Activated naive CD8-positive, alpha-beta T cell treated with anti-CD3 and anti-CD28 coated beads, Interleukin-2, amount 50 U/mL, for 16 hours (primary cell): ENCODE data around the gene PRSS33.

Experiments used
- DNase-seq: peaks from one replicate; pipeline ENCODE4 v3.0.0-alpha.2; 2020; ENCODE audit warnings: low read depth, low spot score

The PRSS33 gene

DNA sequence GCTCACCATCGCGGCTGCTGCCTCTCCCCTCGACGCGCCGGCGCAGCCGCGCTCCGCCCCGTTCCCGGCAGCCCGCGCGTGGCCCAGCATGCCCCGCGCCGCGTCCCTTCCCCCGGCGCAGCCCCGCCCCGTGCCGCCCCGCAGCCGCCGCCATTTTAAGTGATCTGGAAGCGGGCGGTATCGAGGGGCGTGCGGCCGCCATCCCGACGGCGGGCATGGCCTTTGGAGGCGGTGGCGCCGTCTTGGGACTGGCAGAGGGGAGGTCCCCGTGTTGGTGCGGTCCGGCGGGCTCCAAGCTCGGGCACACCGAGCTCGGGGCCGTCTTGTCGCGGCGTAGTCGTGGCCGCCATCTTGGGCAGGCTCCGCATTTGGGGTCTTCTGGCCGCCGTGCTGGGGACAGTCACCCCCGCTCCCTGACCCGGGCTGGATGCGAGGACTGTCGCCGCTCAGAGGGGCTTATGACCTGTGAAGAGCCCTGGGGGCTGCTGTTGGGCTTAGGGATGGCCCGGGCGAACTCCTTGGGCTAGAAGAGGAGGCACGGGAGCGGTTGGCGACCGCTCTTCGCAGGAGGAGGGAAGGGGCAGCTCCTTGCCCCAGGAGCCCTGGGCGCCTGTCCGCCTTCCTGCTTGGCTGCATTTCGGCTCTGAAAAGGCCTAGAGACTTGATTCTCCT, 10.0 kb downstream of the PRSS33 start, which contains the start of gene ELOB:
Gene ELOB, minus strand, starts transcription at position 50 of the 672 bp plus-strand sequence. Its CDS starts 41 bp downstream, at position 9.
- peak; percentile 78 for DNase-seq

DNA sequence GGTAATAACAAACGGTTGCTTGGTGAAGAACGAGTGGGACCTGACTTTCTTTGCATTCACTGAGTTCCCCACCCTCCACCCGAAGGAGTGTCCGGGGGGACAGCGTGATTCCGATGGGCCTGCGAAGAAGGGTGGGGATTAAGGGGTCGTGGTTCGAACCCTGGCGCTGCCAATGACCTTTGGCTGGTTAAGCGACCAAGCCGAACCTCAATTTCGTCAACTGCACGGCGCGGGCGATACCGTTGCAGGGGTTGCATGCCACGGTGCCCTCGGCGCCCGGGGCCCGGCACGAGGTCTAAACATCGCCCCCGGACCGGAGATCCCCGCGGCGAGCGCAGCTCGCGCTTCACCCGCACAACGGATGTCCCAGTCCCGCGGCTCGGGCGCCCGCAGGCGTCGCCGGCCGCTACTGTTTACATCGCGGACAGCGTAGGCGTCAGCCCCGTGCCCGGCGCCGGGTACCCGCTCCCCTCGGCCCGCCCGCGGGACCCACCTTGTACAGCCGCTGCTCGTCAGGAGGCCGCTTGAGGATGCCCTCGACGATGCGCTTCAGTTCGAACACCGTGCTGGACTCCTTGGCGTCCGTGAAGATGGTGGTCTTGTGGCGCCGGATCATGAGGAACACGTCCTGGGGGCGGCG, 10.7 kb downstream of the PRSS33 start:
- DNase-seq = no peak

DNA sequence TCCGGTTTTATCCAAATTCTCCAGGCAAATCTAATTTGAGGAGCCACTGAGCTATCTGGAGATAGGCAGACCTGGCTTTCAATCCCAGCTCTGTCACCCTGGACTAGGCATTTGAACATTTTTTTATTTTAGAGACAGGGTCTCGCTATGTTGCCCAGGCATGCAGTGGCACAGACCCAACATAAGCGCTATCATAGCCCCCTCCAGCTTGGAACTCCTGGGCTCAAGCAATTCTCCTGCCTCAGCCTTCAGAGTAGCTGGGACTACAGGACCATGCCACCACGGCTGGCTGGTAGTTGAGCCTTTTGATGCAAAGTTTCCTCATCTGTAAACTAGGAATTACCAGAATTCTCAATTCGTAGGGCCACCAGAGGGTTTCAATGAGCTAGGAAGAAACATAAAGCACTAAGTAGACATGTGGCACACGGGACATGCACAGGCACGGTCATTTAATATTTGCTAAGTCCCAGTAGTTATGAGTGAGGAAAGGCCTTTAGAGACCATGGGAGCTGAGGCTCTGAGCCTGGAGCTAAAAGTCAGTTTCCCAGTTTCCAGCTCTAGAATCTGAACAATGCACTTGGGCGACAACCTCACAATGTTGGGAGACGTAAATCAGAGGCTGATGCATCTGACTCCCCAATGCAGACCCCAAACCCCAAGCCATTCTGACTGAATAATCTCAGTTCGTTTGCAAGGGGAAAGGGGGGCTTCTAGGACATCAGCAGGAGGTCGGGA, 11.4 kb downstream of the PRSS33 start:
- DNase-seq = no peak

DNA sequence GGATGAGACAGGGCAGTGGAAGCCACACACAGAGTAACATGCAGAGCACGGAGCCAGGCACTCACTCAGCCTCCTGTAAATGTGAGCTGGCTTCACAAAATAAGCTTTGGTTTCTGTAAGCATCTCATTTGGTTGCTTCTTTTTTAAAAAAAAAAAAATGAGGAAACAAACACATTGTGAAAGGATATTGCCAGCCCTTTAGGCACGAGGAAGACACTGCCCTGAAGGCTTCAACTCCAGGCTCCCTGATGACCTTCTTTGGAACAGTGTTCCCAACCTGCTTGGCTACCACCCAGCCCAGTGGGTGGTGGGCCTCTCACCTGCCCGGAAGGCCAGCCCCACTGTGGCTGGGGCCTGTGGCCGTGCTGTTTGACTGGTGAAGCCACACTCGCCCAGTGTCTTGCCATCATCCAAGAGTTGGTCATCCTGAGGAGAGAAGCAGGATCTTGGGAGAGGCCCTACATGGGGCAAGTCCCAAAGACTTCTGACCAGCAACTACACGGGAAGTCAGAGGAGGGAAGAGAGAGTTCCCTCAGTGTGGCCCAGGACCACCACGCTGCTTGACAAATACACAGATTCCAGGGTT, 12.1 kb downstream of the PRSS33 start:
- DNase-seq = no peak

DNA sequence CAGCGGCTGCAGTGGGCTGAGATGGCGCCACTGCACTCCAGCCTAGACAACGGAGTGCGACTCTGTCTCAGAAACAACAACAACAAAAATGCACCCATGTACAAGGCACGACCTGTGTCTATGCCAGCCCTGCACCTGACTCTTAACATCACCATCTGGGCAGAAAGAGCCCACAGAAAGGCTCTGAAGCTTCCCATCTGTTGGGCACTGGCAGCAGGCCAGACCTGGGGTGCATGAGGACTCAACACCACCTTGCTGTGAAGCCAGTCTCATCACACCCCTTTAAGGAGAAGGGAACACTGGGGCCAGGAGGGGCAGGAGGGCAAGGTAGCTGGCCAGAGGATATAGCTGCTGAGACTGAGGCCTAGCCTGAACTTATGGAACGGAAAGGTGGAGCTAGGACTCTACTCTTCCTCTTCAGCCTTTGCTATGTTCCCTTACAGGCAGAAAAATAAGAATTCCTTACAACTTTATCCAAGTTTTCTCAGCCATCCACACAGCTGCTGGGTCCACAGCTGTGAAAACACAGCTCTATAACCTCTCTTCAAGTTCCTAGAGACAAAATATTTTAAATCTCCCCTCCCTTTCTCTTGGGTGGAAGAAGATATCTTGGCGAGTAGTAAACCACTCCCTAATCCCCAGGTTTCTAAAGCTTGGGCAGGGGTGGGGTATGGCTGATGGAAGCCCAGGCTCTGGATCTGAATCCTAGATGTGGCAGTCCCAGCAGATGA, 13.0 kb downstream of the PRSS33 start:
- DNase-seq = no peak

DNA sequence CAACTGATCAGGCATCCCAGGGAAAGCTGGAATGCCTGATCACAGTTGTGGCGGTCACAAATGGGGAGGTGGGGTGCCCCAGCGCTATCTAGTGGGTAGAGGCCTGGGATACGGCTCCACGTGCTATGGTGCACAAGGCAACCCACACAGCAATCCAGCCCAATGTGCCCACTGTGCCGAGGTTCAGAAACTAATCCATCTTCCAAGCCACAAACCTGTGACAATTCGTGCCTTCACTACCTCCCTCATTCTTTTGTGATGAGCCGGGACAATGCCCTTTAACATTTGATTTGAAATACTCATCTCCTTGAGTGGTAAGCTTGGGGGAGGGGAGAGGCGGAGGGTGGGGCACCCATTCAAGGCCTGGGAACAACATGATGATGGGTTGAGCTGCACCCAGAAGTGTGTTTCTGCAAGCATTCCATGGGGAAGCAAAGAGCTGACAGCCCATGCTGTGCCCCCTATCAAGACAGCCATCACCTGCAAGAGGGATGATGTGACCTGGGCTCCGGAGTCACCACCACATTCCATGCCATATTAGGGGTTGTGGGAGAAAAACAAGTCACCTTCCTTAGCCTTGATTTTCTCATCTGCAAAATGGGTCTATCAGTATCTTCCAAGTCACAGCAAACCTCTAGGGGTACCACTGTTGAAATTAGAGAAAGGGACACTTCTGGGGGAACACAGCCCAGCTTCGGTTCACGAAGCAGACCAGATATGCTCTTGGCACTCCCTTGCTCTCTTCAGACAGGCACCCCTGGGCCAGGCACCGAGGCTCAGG, 14.0 kb downstream of the PRSS33 start:
- DNase-seq = no peak

DNA sequence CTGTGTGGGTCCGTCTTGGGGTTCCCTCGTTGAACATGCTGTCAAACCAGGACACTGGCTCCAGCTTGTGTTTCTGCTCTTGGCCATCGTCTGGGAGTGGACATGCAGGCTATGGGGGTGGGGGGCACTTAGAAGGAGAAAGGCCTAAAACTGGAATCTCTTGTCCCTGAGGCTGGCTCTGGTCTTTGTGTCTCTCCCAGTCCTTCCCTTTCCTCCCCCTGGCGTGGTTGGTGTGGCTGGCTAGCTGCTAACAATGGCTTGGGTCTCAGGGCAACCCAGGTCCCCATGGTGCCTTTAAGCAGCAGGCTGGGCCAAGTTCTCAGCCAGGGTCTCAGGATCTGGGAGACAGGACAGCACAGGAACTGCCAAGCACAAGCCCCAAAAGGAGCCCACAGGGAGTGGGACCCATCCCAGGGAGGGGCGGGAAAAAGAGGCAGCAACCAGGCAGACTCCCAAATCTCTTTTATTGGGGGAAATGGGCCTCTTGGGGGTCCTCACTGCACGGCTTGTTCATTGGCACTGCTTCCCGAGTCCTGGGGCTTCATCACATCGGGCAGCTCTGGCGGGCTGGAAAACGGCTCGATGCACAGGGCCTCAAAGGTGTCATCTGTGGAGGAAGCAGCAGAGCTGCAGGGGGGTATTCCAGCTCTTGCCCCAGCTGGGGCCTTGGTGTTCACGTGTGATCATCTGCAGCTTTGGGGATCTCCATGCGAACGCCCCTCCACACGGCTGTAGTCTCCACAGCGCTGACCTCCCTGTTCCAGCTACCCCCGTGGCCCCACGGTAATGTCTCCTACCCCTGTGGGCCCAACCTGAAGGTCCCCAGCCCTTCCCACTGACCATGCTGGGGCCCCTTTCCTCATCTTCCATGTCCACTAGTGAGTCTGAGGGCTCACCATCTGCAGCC, 15.6 kb downstream of the PRSS33 start:
- no peak for DNase-seq

- no peak for DNase-seq
Observed at GRCh38 chr16:2770057-2770951, 17.1 kb downstream of the PRSS33 start.

GRCh38 chr16:2769675-2770056, 17.7 kb downstream of the PRSS33 start:
- DNase-seq = no peak

DNA sequence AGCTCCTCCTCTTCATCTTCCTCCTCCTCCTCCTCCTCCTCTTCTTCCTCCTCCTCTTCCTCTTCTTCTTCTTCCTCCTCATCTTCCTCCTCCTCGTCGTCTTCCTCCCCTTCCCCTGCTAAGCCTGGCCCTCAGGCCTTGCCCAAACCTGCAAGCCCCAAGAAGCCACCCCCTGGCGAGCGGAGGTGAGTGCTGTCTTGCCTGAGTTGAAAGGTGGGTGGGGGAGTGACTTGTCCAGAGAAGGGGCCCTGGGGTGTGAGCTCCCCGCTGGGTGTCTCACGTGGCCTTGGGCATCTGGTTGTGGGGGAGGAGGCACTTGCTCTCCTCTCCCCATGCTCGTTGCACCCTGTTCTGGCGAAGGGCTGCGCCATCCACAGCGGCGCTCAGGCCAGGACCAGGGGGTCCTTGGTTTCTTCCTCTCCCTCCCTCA, 18.2 kb downstream of the PRSS33 start:
- no peak for DNase-seq

- DNase-seq = no peak
Observed at GRCh38 chr16:2768403-2769089, 18.8 kb downstream of the PRSS33 start.

DNA sequence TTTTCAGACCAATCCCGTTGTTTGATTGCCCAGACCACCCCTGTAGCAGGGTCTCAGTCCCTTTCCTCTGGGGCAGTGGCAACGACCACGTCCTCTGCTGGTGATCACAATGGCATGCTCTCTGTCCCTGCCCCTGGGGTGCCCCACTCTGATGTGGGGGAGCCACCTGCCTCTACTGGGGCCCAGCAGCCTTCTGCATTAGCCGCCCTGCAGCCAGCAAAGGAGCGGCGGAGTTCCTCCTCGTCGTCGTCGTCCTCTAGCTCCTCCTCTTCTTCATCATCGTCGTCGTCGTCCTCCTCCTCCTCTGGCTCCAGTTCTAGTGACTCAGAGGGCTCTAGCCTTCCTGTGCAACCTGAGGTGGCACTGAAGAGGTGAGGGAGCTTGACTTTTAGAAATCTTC, 19.5 kb downstream of the PRSS33 start:
- DNase-seq = no peak

GRCh38 chr16:2767140-2767731, 20.1 kb downstream of the PRSS33 start:
- no peak for DNase-seq

DNA sequence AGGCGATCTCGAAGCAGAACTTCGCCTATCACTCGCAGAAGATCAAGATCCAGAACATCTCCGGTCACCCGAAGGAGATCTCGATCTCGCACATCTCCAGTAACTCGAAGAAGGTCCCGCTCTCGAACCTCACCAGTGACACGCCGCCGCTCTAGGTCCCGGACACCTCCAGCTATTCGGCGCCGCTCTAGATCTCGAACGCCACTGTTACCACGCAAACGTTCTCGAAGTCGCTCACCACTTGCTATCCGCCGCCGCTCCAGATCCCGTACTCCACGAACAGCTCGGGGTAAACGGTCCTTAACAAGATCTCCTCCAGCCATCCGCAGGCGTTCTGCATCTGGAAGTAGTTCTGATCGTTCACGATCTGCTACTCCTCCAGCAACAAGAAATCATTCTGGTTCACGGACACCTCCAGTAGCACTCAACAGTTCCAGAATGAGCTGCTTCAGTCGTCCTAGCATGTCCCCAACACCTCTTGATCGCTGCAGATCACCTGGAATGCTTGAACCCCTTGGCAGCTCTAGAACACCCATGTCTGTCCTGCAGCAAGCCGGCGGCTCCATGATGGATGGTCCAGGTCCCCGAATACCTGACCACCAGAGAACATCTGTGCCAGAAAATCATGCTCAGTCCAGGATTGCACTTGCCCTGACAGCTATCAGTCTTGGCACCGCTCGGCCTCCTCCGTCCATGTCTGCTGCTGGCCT, 20.8 kb downstream of the PRSS33 start:
- DNase-seq = no peak

GRCh38 chr16:2765462-2766404, 21.6 kb downstream of the PRSS33 start:
- DNase-seq = no peak

DNA sequence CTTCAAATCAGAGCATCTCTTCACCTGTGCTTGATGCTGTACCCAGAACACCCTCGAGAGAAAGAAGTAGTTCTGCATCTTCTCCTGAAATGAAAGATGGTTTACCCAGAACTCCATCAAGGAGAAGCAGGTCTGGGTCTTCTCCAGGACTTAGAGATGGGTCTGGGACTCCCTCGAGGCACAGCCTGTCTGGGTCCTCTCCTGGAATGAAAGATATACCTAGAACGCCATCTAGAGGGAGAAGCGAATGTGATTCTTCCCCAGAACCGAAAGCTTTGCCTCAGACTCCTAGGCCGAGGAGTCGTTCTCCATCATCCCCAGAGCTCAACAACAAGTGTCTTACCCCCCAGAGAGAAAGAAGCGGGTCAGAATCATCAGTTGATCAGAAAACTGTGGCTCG, 22.6 kb downstream of the PRSS33 start:
- DNase-seq = no peak
